OCI-M1 (cell line): ENCODE data around the gene PLA2G4F.

Source experiments
- DNase-seq: peaks from one replicate; lab custom pipeline; 2025; lab: John Stamatoyannopoulos, UW

PLA2G4F gene

GRCh38 chr15:42163947-42164550 is 7.6 kb upstream of the PLA2G4F start:
- no peak for DNase-seq

GRCh38 chr15:42163291-42163690 is 6.9 kb upstream of the PLA2G4F start:
- DNase-seq: no peak

- no peak for DNase-seq
Observed at GRCh38 chr15:42160136-42160535, 3.7 kb upstream of the PLA2G4F start.

GRCh38 chr15:42159381-42160015 is 3.1 kb upstream of the PLA2G4F start:
- no peak for DNase-seq

- no peak for DNase-seq
Observed at GRCh38 chr15:42158941-42159340, 2.5 kb upstream of the PLA2G4F start.

GRCh38 chr15:42157981-42158765 is 1.7 kb upstream of the PLA2G4F start:
- peak; percentile 53 for DNase-seq

GRCh38 chr15:42157381-42157780 is 945 bp upstream of the PLA2G4F start:
- DNase-seq: no peak

- no peak for DNase-seq
Observed at GRCh38 chr15:42155546-42156242, 742 bp downstream of the PLA2G4F start.

GRCh38 chr15:42154956-42155355 is 1.5 kb downstream of the PLA2G4F start:
- DNase-seq: no peak

GRCh38 chr15:42154212-42154941 is 2.1 kb downstream of the PLA2G4F start:
- DNase-seq: no peak

GRCh38 chr15:42153874-42154211 is 2.6 kb downstream of the PLA2G4F start:
- no peak for DNase-seq

GRCh38 chr15:42152921-42153698 is 3.3 kb downstream of the PLA2G4F start:
- no peak for DNase-seq

- DNase-seq: no peak
Observed at GRCh38 chr15:42152196-42152920, 4.1 kb downstream of the PLA2G4F start.

GRCh38 chr15:42151736-42152135 is 4.7 kb downstream of the PLA2G4F start:
- peak; percentile 6 for DNase-seq

GRCh38 chr15:42151141-42151561 is 5.3 kb downstream of the PLA2G4F start:
- no peak for DNase-seq

- no peak for DNase-seq
Observed at GRCh38 chr15:42150219-42150970, 6.0 kb downstream of the PLA2G4F start.

- no peak for DNase-seq
Observed at GRCh38 chr15:42149493-42150218, 6.8 kb downstream of the PLA2G4F start.

- DNase-seq: no peak
Observed at GRCh38 chr15:42148808-42149492, 7.5 kb downstream of the PLA2G4F start.

GRCh38 chr15:42147431-42147735 is 9.1 kb downstream of the PLA2G4F start:
- no peak for DNase-seq
